Thoracic aorta (tissue), 2 donors: ENCODE data around the gene OS9. TPM values are rescaled to one million over a fixed set of nuclear protein-coding genes. Genes with fewer than 3 reads are reported as not detected.
"Not testable (repeated sequence)": the region's sequence is repeated elsewhere in the genome, so short reads cannot be mapped to it uniquely, and the experiment has no call there.

Experiments used
- ATAC-seq: fragments of 150-250 bp; one replicate; pipeline ENCODE4 v1.8.0; 2017; ENCODE audit warnings: low read depth; ENCODE audit not compliant: insufficient number of reproducible peaks, low FRiP score
- DNase-seq: peaks from one replicate; pipeline ENCODE4 v3.0.0-alpha.2; 2020; ENCODE audit warnings: low spot score
- H3K27ac ChIP-seq, 2 donors: fragments of 200-600 bp; sonication (generic); 1 replicate in 1 of 2; 2 replicates in 1 of 2; pipeline ENCODE4 v1.5.1; 2016; ENCODE audit warnings: mild to moderate bottlenecking in 2 of 2, moderate library complexity in 2 of 2
- H3K27me3 ChIP-seq: fragments of 200-600 bp; sonication (generic); replicated peaks from 2 replicates; pipeline ENCODE4 v1.6.0; 2016; ENCODE audit warnings: mild to moderate bottlenecking; ENCODE audit not compliant: insufficient read depth
- H3K36me3 ChIP-seq: fragments of 200-600 bp; sonication (generic); one replicate; pipeline ENCODE4 v1.5.1; 2016
- H3K4me1 ChIP-seq, 2 donors: fragments of 200-600 bp; sonication (generic); 1 replicate in 1 of 2; 2 replicates in 1 of 2; pipeline versions ENCODE4 v1.5.1 to v1.6.0; 2016; ENCODE audit warnings: low read depth in 2 of 2, mild to moderate bottlenecking in 1 of 2; ENCODE audit not compliant: control insufficient read depth in 1 of 2
- H3K4me3 ChIP-seq: fragments of 200-600 bp; sonication (generic); 2 replicates; pipeline ENCODE4 v1.5.1; 2016; ENCODE audit warnings: mild to moderate bottlenecking
- H3K9me3 ChIP-seq: fragments of 200-600 bp; sonication (generic); 2 replicates; pipeline ENCODE4 v1.5.1; 2016
- total RNA-seq, 2 donors: library from RNA; depleted of rRNA; stranded (reverse); fragments of >200 nt; gene quantifications; one replicate each; pipeline versions ENCODE4 v1.1.0 to v1.2.3, GENCODE V29; 2016
- TF ChIP-seq, protein P1 (sequence below): fragments of 200-600 bp; sonication (generic); IDR thresholded peaks from one replicate; pipeline ENCODE4 v1.5.1; 2019; ENCODE audit warnings: antibody characterized with exemption

OS9 gene
- total RNA-seq, 2 donors from 2014 or later: 253 to 381 TPM

DNA sequence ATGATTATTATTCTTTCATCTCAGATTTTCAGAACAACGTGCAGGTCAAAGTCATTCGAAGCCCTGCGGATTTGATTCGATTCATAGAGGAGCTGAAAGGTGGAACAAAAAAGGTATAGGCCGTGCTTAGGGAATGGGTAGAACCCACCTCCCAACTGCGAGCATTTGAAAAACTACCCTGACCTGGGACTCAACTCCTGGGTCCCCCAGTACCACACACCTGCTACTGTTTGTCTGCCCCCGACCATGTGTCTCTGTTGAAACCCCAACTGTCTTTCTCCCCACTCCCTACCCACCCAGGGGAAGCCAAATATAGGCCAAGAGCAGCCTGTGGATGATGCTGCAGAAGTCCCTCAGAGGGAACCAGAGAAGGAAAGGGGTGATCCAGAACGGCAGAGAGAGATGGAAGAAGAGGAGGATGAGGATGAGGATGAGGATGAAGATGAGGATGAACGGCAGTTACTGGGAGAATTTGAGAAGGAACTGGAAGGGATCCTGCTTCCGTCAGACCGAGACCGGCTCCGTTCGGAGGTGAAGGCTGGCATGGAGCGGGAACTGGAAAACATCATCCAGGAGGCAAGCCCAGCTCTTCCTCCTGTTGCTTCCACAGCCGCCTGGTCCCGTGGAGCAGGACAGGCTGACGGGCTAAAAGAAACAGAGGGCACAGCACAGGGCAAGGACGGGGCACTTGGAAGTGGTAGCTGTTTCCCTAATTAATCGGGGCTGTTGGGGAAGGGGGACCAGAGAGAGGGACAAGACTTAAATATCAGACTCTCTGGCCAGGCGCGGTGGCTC, 24.1 kb downstream of the OS9 start:
- no peak overlapping the region for H3K27ac ChIP-seq
- peaks cover 69% of the 10 kb centered on the region for H3K36me3 ChIP-seq
- TF ChIP-seq, protein P1, sequence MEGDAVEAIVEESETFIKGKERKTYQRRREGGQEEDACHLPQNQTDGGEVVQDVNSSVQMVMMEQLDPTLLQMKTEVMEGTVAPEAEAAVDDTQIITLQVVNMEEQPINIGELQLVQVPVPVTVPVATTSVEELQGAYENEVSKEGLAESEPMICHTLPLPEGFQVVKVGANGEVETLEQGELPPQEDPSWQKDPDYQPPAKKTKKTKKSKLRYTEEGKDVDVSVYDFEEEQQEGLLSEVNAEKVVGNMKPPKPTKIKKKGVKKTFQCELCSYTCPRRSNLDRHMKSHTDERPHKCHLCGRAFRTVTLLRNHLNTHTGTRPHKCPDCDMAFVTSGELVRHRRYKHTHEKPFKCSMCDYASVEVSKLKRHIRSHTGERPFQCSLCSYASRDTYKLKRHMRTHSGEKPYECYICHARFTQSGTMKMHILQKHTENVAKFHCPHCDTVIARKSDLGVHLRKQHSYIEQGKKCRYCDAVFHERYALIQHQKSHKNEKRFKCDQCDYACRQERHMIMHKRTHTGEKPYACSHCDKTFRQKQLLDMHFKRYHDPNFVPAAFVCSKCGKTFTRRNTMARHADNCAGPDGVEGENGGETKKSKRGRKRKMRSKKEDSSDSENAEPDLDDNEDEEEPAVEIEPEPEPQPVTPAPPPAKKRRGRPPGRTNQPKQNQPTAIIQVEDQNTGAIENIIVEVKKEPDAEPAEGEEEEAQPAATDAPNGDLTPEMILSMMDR: no peak
- no peaks in the 10 kb centered on the region for H3K27me3 ChIP-seq
- no peaks in the 10 kb centered on the region for H3K9me3 ChIP-seq
- no peak for ATAC-seq
- H3K4me3 ChIP-seq: no peak overlapping the region
- no peak for DNase-seq
- no peaks in the 10 kb centered on the region for H3K4me1 ChIP-seq

DNA sequence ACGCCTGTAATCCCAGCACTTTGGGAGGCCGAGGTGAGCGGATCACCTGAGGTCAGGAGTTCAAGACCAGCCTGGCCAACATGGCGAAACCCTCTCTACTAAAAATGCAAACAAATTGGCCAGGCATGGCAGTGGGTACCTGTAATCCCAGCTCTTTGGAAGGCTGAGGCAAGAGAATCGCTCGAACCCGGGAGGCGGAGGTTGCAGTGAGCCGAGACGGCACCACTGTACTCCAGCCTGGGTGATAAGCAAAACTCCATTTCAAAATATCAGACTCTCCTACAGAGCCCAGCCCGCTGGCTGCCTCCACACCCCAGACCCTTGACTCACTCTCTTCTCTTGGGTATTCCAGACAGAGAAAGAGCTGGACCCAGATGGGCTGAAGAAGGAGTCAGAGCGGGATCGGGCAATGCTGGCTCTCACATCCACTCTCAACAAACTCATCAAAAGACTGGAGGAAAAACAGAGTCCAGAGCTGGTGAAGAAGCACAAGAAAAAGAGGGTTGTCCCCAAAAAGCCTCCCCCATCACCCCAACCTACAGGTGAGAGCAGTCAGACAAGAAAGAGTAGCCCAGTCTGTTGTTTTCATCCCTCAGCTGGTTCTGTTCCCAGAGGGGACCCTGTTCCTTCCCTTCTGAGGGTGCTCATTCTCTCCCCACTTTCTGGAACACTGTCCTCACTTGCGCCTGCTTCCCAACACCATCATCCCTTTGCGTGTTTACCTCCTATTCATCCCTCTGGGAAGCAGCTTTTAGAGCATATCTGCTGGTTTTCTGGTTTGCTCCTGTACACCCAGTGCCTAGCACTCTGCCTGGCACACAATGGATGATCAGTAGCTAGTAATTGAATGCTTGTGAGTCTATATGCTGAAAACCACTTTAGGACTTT, 25.0 kb downstream of the OS9 start:
- no peaks in the 10 kb centered on the region for H3K9me3 ChIP-seq
- no peak overlapping the region for H3K4me3 ChIP-seq
- ATAC-seq (no peak), DNase-seq (no peak)
- no peak overlapping the region for H3K27ac ChIP-seq
- no peaks in the 10 kb centered on the region for H3K4me1 ChIP-seq
- H3K27me3 ChIP-seq: no peaks in the 10 kb centered on the region
- peaks cover 66% of the 10 kb centered on the region for H3K36me3 ChIP-seq
- TF ChIP-seq, protein P1: no peak

DNA sequence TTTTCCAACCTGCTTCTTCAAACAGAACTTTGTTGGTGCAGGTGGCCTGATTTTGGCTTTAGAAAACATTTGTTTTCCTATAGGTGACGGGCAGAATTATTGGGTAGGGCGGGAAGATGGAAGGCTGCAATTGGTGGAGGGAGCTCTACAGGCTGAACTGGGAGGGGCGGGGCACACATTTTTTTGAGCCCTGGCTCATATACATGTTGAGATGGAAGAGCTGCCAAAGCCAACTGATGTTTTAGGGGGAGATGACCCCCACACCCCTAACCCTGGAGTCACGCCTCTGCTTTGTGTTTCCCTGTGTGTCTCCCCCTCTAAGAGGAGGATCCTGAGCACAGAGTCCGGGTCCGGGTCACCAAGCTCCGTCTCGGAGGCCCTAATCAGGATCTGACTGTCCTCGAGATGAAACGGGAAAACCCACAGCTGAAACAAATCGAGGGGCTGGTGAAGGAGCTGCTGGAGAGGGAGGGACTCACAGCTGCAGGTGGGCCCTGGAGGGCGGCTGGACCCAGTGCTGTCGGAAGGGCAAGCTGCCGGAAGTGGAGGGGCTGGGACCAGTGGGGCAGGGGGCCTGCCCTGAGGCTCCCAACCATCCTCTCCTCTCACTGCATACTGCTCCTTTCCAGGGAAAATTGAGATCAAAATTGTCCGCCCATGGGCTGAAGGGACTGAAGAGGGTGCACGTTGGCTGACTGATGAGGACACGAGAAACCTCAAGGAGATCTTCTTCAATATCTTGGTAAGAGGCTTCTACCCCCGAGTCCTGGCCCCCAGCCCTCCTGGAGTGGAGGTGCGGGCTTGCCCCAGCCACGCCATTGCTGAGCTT, 26.1 kb downstream of the OS9 start:
- DNase-seq: no peak
- TF ChIP-seq, protein P1: no peak

DNA sequence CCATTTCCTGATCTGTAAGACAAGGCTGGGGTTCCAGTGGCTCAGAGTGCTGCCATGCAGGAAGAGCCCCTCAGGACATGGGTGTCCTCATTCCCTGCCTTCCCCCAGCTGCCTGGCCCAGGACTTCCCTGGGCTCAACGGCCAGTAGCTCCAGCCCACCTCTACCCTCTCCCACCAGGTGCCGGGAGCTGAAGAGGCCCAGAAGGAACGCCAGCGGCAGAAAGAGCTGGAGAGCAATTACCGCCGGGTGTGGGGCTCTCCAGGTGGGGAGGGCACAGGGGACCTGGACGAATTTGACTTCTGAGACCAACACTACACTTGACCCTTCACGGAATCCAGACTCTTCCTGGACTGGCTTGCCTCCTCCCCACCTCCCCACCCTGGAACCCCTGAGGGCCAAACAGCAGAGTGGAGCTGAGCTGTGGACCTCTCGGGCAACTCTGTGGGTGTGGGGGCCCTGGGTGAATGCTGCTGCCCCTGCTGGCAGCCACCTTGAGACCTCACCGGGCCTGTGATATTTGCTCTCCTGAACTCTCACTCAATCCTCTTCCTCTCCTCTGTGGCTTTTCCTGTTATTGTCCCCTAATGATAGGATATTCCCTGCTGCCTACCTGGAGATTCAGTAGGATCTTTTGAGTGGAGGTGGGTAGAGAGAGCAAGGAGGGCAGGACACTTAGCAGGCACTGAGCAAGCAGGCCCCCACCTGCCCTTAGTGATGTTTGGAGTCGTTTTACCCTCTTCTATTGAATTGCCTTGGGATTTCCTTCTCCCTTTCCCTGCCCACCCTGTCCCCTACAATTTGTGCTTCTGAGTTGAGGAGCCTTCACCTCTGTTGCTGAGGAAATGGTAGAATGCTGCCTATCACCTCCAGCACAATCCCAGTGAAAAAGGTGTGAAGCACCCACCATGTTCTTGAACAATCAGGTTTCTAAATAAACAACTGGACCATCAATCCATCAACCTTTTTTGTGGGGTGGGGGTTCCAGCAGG, 27.0 kb downstream of the OS9 start:
- TF ChIP-seq, protein P1: no peak
- Histone ChIP-seq H3K4me1 (peaks cover 0 to 2% of the 10 kb centered on the region in 2 donors), H3K27ac (no peak overlapping the region), H3K4me3 (no peak overlapping the region), H3K27me3 (no peaks in the 10 kb centered on the region), H3K9me3 (no peaks in the 10 kb centered on the region), H3K36me3 (peaks cover 56% of the 10 kb centered on the region)
- DNase-seq (no peak), ATAC-seq (no peak)

More for the DNA sequence above, 26.1 kb downstream of the OS9 start:
- no peak overlapping the region for H3K27ac ChIP-seq
- no peaks in the 10 kb centered on the region for H3K4me1 ChIP-seq
- peaks cover 62% of the 10 kb centered on the region for H3K36me3 ChIP-seq
- H3K9me3 ChIP-seq: no peaks in the 10 kb centered on the region
- H3K4me3 ChIP-seq: no peak overlapping the region
- no peak for ATAC-seq
- no peaks in the 10 kb centered on the region for H3K27me3 ChIP-seq

DNA sequence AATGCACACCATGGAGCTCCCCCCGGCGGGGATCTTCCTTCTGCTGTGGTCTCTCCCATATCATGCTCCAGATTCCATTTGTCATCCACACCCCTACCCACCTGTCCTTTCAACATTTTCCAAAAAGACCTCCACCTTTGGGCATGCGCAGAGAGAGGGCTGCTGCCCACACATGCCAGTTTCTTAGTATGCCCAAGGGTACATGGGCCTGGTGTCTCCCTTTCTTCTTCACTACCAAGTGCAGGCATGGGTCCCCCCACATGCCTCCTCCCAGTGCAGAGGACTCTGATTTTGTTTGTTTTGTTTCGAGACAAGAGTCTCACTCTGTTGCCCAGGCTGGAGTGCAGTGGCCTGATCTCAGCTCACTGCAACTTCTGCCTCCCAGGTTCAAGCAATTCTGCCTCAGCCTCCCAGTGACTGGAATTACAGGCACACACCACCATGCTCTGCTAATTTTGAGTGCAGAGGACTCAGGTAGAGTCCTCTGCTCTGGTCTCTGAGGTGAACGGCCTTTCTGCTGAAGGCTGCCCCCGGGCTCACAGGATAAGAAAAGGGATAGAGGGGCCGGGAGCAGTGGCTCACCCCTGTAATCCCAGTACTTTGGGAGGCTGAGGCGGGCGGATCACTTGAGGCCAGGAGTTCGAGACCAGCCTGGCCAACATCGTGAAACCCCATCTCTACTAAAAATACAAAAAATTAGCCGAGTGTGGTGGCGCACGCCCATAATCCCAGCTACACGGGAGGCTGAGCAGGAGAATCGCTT, 28.1 kb downstream of the OS9 start:
- Histone ChIP-seq H3K4me1 (peaks cover 0 to 13% of the 10 kb centered on the region in 2 donors), H3K36me3 (peaks cover 44% of the 10 kb centered on the region)
- DNase-seq, H3K27me3 ChIP-seq, H3K4me3 ChIP-seq, ATAC-seq, H3K27ac ChIP-seq, H3K9me3 ChIP-seq: not testable (repeated sequence)
